Suppressor macrophage (primary cell): ENCODE results near the gene POLD4.
"Not testable (repeated sequence)": the region's sequence is repeated elsewhere in the genome, so short reads cannot be mapped to it uniquely, and the experiment has no call there.

Source experiments
- DNase-seq, 4 experiments: peaks; one replicate each; pipeline ENCODE4 v3.0.0-alpha.2; 2020 to 2022

The POLD4 gene

GRCh38 chr11:67352546-67353316 is 615 bp downstream of the POLD4 start:
- peak; percentile 54 to 82 (median 76) for DNase-seq

- DNase-seq, result peak; percentile 86 to 92 (median 87)
These were observed 1.9 kb downstream of the POLD4 start for GRCh38 chr11:67351275-67352005.

GRCh38 chr11:67349928-67350465 is 3.3 kb downstream of the POLD4 start:
- DNase-seq, result no peak

- no peak for DNase-seq
These were observed 3.9 kb downstream of the POLD4 start for GRCh38 chr11:67349457-67349856.

- no peak for DNase-seq
These were observed 4.3 kb downstream of the POLD4 start for GRCh38 chr11:67349036-67349435.

- DNase-seq, result no peak
These were observed 5.2 kb downstream of the POLD4 start for GRCh38 chr11:67347964-67348749.

GRCh38 chr11:67345920-67346819 is 7.2 kb downstream of the POLD4 start:
- DNase-seq, result peak; percentile 27 to 65 (median 55)

GRCh38 chr11:67345247-67345919 is 8.0 kb downstream of the POLD4 start:
- DNase-seq, result no peak

- peak; percentile 33 to 68 (median 53) for DNase-seq
These were observed 9.1 kb downstream of the POLD4 start for GRCh38 chr11:67344264-67344663.

- no peak for DNase-seq
These were observed 16.1 kb downstream of the POLD4 start for GRCh38 chr11:67337257-67337656.

GRCh38 chr11:67332081-67332691 is 21.2 kb downstream of the POLD4 start:
- no peak for DNase-seq

- no peak for DNase-seq
These were observed 29.8 kb downstream of the POLD4 start for GRCh38 chr11:67323526-67323925.

GRCh38 chr11:67322049-67322448 is 31.3 kb downstream of the POLD4 start:
- DNase-seq, result no peak

GRCh38 chr11:67321313-67321871 is 32.0 kb downstream of the POLD4 start:
- DNase-seq, result no peak

- no peak for DNase-seq
These were observed 32.7 kb downstream of the POLD4 start for GRCh38 chr11:67320691-67321090.

- DNase-seq, result no peak
These were observed 33.3 kb downstream of the POLD4 start for GRCh38 chr11:67320011-67320410.

GRCh38 chr11:67318876-67319275 is 34.5 kb downstream of the POLD4 start:
- not testable (repeated sequence) for DNase-seq

- no peak for DNase-seq
These were observed 35.3 kb downstream of the POLD4 start for GRCh38 chr11:67317888-67318555.

- DNase-seq, result peak; percentile 97 to 99 (median 98)
These were observed 36.0 kb downstream of the POLD4 start for GRCh38 chr11:67317205-67317887.
